ENCODE data around the gene KCNJ8.
"Not testable (repeated sequence)": the region's sequence is repeated elsewhere in the genome, so short reads cannot be mapped to it uniquely, and the experiment has no call there.

Gene KCNJ8

GRCh38 chr12:21800011-21800410 lies 25.5 kb upstream of the KCNJ8 start:
- Histone ChIP-seq H3K9me3 (ENCODE audit: insufficient read depth, low read length) (no peaks in the 10 kb centered on the region), H3K27me3 (ENCODE audit: insufficient read depth, insufficient read length) (no peaks in the 10 kb centered on the region), H3K36me3 (ENCODE audit: insufficient read depth, insufficient read length, low read length) (no peaks in the 10 kb centered on the region), H3K4me1 (ENCODE audit: insufficient read depth, insufficient read length) (peaks cover 2% of the 10 kb centered on the region), H3K4me3 (ENCODE audit: insufficient read length, low read depth) (no peak overlapping the region), H3K9ac (ENCODE audit: insufficient read length, low read depth) (no peak overlapping the region)
- DNase-seq (ENCODE audit: low read depth, low spot score) = no peak
- TF ChIP-seq YY1 (IDR thresholded peaks at IDR 0.05; ENCODE audit: insufficient read depth, insufficient read length) (no peak), SUZ12 (IDR thresholded peaks at IDR 0.05; ENCODE audit: extremely low read depth, insufficient read depth, insufficient read length) (no peak), ZNF274 (IDR thresholded peaks at IDR 0.05; ENCODE audit: low read depth, low read length) (no peak)

- Histone ChIP-seq H3K27me3 (ENCODE audit: insufficient read depth, insufficient read length) (no peaks in the 10 kb centered on the region), H3K9me3 (ENCODE audit: insufficient read depth, low read length) (peaks cover 8% of the 10 kb centered on the region; the same call in 1 of the 2 replicates), H3K36me3 (ENCODE audit: insufficient read depth, insufficient read length, low read length) (no peaks in the 10 kb centered on the region), H3K4me1 (ENCODE audit: insufficient read depth, insufficient read length) (peaks cover 5% of the 10 kb centered on the region), H3K4me3 (ENCODE audit: insufficient read length, low read depth) (no peak overlapping the region), H3K9ac (ENCODE audit: insufficient read length, low read depth) (no peak overlapping the region)
- DNase-seq (ENCODE audit: low read depth, low spot score) = no peak
- no peak for TF ChIP-seq YY1 (IDR thresholded peaks at IDR 0.05; ENCODE audit: insufficient read depth, insufficient read length)
- TF ChIP-seq ZNF274 (IDR thresholded peaks at IDR 0.05; ENCODE audit: low read depth, low read length) = no peak
- no peak for TF ChIP-seq SUZ12 (IDR thresholded peaks at IDR 0.05; ENCODE audit: extremely low read depth, insufficient read depth, insufficient read length)
Observed at GRCh38 chr12:21797539-21797938, 23.0 kb upstream of the KCNJ8 start.

- no peak for TF ChIP-seq SUZ12 (IDR thresholded peaks at IDR 0.05; ENCODE audit: extremely low read depth, insufficient read depth, insufficient read length)
- TF ChIP-seq ZNF274 (IDR thresholded peaks at IDR 0.05; ENCODE audit: low read depth, low read length) = no peak
- TF ChIP-seq YY1 (IDR thresholded peaks at IDR 0.05; ENCODE audit: insufficient read depth, insufficient read length) = no peak
- H3K27me3 ChIP-seq (ENCODE audit: insufficient read depth, insufficient read length) = no peaks in the 10 kb centered on the region
- no peak for DNase-seq (ENCODE audit: low read depth, low spot score)
- no peak overlapping the region for H3K4me3 ChIP-seq (ENCODE audit: insufficient read length, low read depth)
- H3K4me1 ChIP-seq (ENCODE audit: insufficient read depth, insufficient read length) = peaks cover 5% of the 10 kb centered on the region
- peaks cover 8% of the 10 kb centered on the region; the same call in 1 of the 2 replicates for H3K9me3 ChIP-seq (ENCODE audit: insufficient read depth, low read length)
- no peak overlapping the region for H3K9ac ChIP-seq (ENCODE audit: insufficient read length, low read depth)
- H3K36me3 ChIP-seq (ENCODE audit: insufficient read depth, insufficient read length, low read length) = no peaks in the 10 kb centered on the region
Observed at GRCh38 chr12:21795648-21796328, 21.3 kb upstream of the KCNJ8 start.

GRCh38 chr12:21794807-21795595 lies 20.5 kb upstream of the KCNJ8 start:
- H3K4me3 ChIP-seq (ENCODE audit: insufficient read length, low read depth); H3K9ac ChIP-seq (ENCODE audit: insufficient read length, low read depth); H3K27me3 ChIP-seq (ENCODE audit: insufficient read depth, insufficient read length): not testable (repeated sequence)

GRCh38 chr12:21789687-21790086 lies 15.2 kb upstream of the KCNJ8 start:
- H3K4me3 ChIP-seq (ENCODE audit: insufficient read length, low read depth); H3K9ac ChIP-seq (ENCODE audit: insufficient read length, low read depth); H3K4me1 ChIP-seq (ENCODE audit: insufficient read depth, insufficient read length); H3K36me3 ChIP-seq (ENCODE audit: insufficient read depth, insufficient read length, low read length); H3K27me3 ChIP-seq (ENCODE audit: insufficient read depth, insufficient read length); DNase-seq (ENCODE audit: low read depth, low spot score); H3K9me3 ChIP-seq (ENCODE audit: insufficient read depth, low read length): not testable (repeated sequence)

More at GRCh38 chr12:21794807-21795595, 20.5 kb upstream of the KCNJ8 start:
- not testable (repeated sequence) for DNase-seq (ENCODE audit: low read depth, low spot score); H3K4me1 ChIP-seq (ENCODE audit: insufficient read depth, insufficient read length); H3K36me3 ChIP-seq (ENCODE audit: insufficient read depth, insufficient read length, low read length); H3K9me3 ChIP-seq (ENCODE audit: insufficient read depth, low read length)

- no peak for TF ChIP-seq ZNF274 (IDR thresholded peaks at IDR 0.05; ENCODE audit: low read depth, low read length)
- no peak for TF ChIP-seq SUZ12 (IDR thresholded peaks at IDR 0.05; ENCODE audit: extremely low read depth, insufficient read depth, insufficient read length)
- TF ChIP-seq YY1 (IDR thresholded peaks at IDR 0.05; ENCODE audit: insufficient read depth, insufficient read length) = no peak
- no peak overlapping the region for H3K9ac ChIP-seq (ENCODE audit: insufficient read length, low read depth)
- H3K4me1 ChIP-seq (ENCODE audit: insufficient read depth, insufficient read length) = no peaks in the 10 kb centered on the region
- no peak overlapping the region for H3K4me3 ChIP-seq (ENCODE audit: insufficient read length, low read depth)
- no peak for DNase-seq (ENCODE audit: low read depth, low spot score)
- H3K27me3 ChIP-seq (ENCODE audit: insufficient read depth, insufficient read length) = no peaks in the 10 kb centered on the region
- no peaks in the 10 kb centered on the region for H3K36me3 ChIP-seq (ENCODE audit: insufficient read depth, insufficient read length, low read length)
- no peaks in the 10 kb centered on the region for H3K9me3 ChIP-seq (ENCODE audit: insufficient read depth, low read length)
Observed at GRCh38 chr12:21788089-21788983, 13.8 kb upstream of the KCNJ8 start.

GRCh38 chr12:21786041-21786531 lies 11.6 kb upstream of the KCNJ8 start:
- no peaks in the 10 kb centered on the region for H3K36me3 ChIP-seq (ENCODE audit: insufficient read depth, insufficient read length, low read length)
- H3K9ac ChIP-seq (ENCODE audit: insufficient read length, low read depth) = no peak overlapping the region
- no peaks in the 10 kb centered on the region for H3K27me3 ChIP-seq (ENCODE audit: insufficient read depth, insufficient read length)
- no peak for TF ChIP-seq SUZ12 (IDR thresholded peaks at IDR 0.05; ENCODE audit: extremely low read depth, insufficient read depth, insufficient read length)
- TF ChIP-seq YY1 (IDR thresholded peaks at IDR 0.05; ENCODE audit: insufficient read depth, insufficient read length) = no peak
- TF ChIP-seq ZNF274 (IDR thresholded peaks at IDR 0.05; ENCODE audit: low read depth, low read length) = no peak
- no peaks in the 10 kb centered on the region for H3K9me3 ChIP-seq (ENCODE audit: insufficient read depth, low read length)
- H3K4me3 ChIP-seq (ENCODE audit: insufficient read length, low read depth) = no peak overlapping the region
- no peak for DNase-seq (ENCODE audit: low read depth, low spot score)
- H3K4me1 ChIP-seq (ENCODE audit: insufficient read depth, insufficient read length) = no peaks in the 10 kb centered on the region

GRCh38 chr12:21782723-21783122 lies 8.2 kb upstream of the KCNJ8 start:
- H3K9ac ChIP-seq (ENCODE audit: insufficient read length, low read depth); H3K36me3 ChIP-seq (ENCODE audit: insufficient read depth, insufficient read length, low read length); DNase-seq (ENCODE audit: low read depth, low spot score); H3K27me3 ChIP-seq (ENCODE audit: insufficient read depth, insufficient read length); H3K9me3 ChIP-seq (ENCODE audit: insufficient read depth, low read length); H3K4me3 ChIP-seq (ENCODE audit: insufficient read length, low read depth); H3K4me1 ChIP-seq (ENCODE audit: insufficient read depth, insufficient read length): not testable (repeated sequence)

Measured in NT2/D1 (cell line).